Measurements from ENCODE around the gene SLC4A7.

The SLC4A7 gene

DNA sequence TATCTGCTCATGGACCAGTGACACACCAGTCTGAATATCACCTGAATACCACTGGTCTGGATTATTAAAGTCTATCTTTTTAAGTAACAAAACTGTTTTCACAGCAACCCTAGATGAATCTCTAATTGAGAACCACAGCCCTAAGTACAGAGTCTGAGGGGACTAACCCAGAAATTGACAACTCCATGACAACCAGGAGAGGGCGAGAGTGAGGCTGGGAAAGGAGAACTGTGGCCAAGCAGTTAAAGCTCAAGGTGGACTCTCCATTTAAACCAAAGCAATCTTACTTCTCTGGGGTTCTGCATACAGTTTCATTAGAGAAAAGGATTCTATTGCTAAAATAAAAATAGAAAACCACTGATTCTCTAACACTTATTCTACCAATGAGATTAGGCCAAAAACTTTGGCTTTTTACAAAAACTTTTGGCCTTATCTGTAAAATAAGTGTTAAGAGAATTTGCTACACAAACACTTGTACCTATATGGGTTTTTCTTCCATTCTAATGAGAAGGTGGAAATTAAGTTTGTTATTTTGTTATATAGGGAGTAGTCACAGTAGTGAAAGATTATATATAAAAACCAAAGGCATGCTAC lies 126.4 kb downstream of the SLC4A7 start:
- peak; percentile 67 for DNase-seq
- H3K9me3 ChIP-seq (ENCODE audit: severe bottlenecking): no peaks in the 10 kb centered on the region

DNA sequence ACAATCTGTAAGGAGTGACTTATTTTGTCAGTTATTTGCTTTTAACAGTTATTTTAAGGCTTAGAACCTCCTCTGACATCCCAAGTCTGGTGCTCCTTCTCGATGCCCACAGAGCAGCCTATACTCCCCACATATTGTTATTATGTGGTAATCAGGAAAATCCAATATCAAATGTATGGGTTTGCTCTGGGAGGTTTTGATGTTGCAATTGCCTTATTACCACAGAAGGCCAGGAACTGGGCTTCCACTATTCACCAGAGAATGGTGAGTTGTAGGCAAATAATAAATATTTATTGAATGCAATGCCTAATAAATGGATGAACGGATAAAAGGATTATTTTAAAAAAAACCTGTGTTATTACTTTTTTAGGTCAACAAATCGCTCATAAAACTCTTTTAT lies 127.2 kb downstream of the SLC4A7 start:
- H3K36me3 ChIP-seq: no peaks in the 10 kb centered on the region
- H3K27me3 ChIP-seq (ENCODE audit: insufficient read depth, low read depth, severe bottlenecking): no peaks in the 10 kb centered on the region
- TF ChIP-seq, protein P1, sequence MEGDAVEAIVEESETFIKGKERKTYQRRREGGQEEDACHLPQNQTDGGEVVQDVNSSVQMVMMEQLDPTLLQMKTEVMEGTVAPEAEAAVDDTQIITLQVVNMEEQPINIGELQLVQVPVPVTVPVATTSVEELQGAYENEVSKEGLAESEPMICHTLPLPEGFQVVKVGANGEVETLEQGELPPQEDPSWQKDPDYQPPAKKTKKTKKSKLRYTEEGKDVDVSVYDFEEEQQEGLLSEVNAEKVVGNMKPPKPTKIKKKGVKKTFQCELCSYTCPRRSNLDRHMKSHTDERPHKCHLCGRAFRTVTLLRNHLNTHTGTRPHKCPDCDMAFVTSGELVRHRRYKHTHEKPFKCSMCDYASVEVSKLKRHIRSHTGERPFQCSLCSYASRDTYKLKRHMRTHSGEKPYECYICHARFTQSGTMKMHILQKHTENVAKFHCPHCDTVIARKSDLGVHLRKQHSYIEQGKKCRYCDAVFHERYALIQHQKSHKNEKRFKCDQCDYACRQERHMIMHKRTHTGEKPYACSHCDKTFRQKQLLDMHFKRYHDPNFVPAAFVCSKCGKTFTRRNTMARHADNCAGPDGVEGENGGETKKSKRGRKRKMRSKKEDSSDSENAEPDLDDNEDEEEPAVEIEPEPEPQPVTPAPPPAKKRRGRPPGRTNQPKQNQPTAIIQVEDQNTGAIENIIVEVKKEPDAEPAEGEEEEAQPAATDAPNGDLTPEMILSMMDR (IDR thresholded peaks at IDR 0.05; ENCODE audit: low read depth, low read length): no peak
- no peaks in the 10 kb centered on the region for H3K9me3 ChIP-seq (ENCODE audit: severe bottlenecking)
- no peak overlapping the region for H3K4me3 ChIP-seq (ENCODE audit: low read depth, low read length)
- no peak overlapping the region for H3K27ac ChIP-seq
- no peak for DNase-seq

More for the DNA sequence above, 126.4 kb downstream of the SLC4A7 start:
- Histone ChIP-seq H3K27ac (no peak overlapping the region), H3K27me3 (ENCODE audit: insufficient read depth, low read depth, severe bottlenecking) (no peaks in the 10 kb centered on the region), H3K4me3 (ENCODE audit: low read depth, low read length) (no peak overlapping the region), H3K36me3 (no peaks in the 10 kb centered on the region)
- TF ChIP-seq, protein P1 (IDR thresholded peaks at IDR 0.05; ENCODE audit: low read depth, low read length): peak; percentile 76

DNA sequence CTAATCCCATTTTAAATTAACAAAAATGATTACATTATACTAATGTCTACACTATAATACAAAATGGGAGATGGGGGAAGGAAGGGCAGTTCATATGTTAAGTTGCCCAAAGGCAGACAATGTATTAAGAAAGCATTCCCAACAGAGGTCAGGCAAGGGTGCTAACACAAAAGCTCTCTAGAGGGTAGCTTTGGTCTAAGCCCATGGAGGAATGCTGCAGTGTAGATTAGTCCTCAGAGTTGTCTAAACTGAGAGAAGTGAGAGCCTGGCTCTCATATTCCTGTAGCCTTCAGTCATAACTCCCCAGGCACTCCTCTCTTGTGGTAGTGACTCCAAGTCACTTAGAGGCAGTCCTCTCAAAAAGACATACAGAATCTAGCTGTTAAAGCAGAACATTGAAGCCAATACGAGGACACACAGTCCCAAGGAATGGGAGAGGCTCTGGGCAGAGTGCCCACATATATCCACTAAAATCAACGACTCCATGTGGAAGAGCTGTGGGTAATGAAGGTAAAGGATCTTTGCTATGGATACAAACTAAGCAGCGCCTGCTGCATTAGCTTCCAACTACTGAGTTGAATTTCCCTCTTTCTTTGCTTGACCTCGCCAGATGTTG lies 129.5 kb downstream of the SLC4A7 start:
- no peak overlapping the region for H3K27ac ChIP-seq
- no peaks in the 10 kb centered on the region for H3K9me3 ChIP-seq (ENCODE audit: severe bottlenecking)
- TF ChIP-seq, protein P1 (IDR thresholded peaks at IDR 0.05; ENCODE audit: low read depth, low read length): no peak
- no peak overlapping the region for H3K4me3 ChIP-seq (ENCODE audit: low read depth, low read length)
- no peaks in the 10 kb centered on the region for H3K36me3 ChIP-seq
- DNase-seq: no peak
- H3K27me3 ChIP-seq (ENCODE audit: insufficient read depth, low read depth, severe bottlenecking): no peaks in the 10 kb centered on the region

DNA sequence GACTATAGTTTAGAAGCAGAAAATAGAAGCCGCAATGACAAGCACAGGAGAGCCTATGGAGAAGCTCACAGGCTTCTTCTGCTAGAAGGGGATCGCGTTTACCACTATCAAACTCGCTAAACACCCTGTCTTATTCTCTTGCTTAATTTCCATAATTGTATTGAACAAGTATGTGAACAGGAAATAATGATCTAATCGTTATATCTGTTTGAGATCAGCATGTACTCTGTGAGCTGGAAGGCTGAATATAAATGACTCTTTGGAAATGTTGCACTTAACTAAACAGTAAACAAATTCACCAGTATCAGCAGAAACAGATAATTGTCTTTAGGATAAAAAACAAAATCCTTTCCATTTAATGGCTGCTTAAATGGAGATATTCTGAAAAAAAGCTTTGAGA lies 130.0 kb downstream of the SLC4A7 start:
- TF ChIP-seq, protein P1 (IDR thresholded peaks at IDR 0.05; ENCODE audit: low read depth, low read length): no peak
- no peak for DNase-seq
- no peak overlapping the region for H3K4me3 ChIP-seq (ENCODE audit: low read depth, low read length)
- H3K27me3 ChIP-seq (ENCODE audit: insufficient read depth, low read depth, severe bottlenecking): no peaks in the 10 kb centered on the region
- no peaks in the 10 kb centered on the region for H3K9me3 ChIP-seq (ENCODE audit: severe bottlenecking)
- no peaks in the 10 kb centered on the region for H3K36me3 ChIP-seq
- no peak overlapping the region for H3K27ac ChIP-seq

DNA sequence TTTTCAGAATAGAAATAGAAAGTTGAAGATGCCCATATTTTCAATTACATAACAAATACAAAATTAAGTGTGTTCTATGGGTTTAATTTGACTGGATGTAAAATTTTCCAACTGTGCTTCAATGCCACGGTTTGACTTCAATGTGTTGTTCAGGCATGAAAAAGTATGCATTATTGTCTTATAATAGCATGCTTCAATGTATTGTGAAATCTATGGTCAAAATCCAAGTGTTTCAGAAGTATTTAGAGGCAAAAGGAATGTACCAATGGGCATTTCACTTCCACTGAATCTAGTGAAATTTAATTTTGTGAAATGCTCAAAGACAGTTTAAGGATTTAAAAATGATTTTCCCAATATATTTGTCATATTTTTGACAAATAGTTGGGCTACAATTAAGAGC lies 131.0 kb downstream of the SLC4A7 start:
- no peaks in the 10 kb centered on the region for H3K36me3 ChIP-seq
- no peak overlapping the region for H3K4me3 ChIP-seq (ENCODE audit: low read depth, low read length)
- H3K27me3 ChIP-seq (ENCODE audit: insufficient read depth, low read depth, severe bottlenecking): no peaks in the 10 kb centered on the region
- H3K27ac ChIP-seq: no peak overlapping the region
- TF ChIP-seq, protein P1 (IDR thresholded peaks at IDR 0.05; ENCODE audit: low read depth, low read length): no peak
- no peaks in the 10 kb centered on the region for H3K9me3 ChIP-seq (ENCODE audit: severe bottlenecking)
- DNase-seq: no peak

DNA sequence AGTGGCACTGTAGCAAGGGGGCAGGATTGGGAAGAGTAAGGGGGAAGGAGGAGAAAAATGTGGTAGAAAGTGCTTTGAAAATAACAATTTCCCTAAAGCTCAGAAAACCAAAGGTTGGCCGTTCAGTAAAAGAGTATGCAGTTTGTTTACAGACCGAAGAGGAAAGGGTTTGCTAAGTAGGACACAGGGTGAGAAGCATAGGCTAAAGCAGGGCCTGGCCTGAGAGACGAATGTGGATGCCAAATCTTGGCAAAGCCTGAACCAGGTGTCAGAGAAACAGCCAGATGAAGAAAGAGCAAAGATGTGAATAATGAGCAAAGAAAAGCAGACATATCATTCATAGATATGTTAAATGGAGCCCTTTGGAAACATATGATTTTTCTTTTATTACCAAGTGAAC lies 132.1 kb downstream of the SLC4A7 start:
- H3K27me3 ChIP-seq (ENCODE audit: insufficient read depth, low read depth, severe bottlenecking): no peaks in the 10 kb centered on the region
- TF ChIP-seq, protein P1 (IDR thresholded peaks at IDR 0.05; ENCODE audit: low read depth, low read length): no peak
- H3K4me3 ChIP-seq (ENCODE audit: low read depth, low read length): no peak overlapping the region
- no peak for DNase-seq
- no peaks in the 10 kb centered on the region for H3K9me3 ChIP-seq (ENCODE audit: severe bottlenecking)
- no peaks in the 10 kb centered on the region for H3K36me3 ChIP-seq
- no peak overlapping the region for H3K27ac ChIP-seq
